Muscle of arm (tissue), 12 donors: Measurements from ENCODE around the gene PPP2R1A. TPM values are rescaled to one million over a fixed set of nuclear protein-coding genes. Genes with fewer than 3 reads are reported as not detected.
"Not testable (repeated sequence)": the region's sequence is repeated elsewhere in the genome, so short reads cannot be mapped to it uniquely, and the experiment has no call there.

Experiments used
- DNase-seq: peaks from one replicate; pipeline ENCODE4 v3.0.0-alpha.2; 2013
- polyA plus RNA-seq, 12 donors: library from polyadenylated mRNA; unstranded; fragments of 120-200 nt; gene quantifications; one replicate each; pipeline ENCODE4 v1.2.1, GENCODE V29; 2013; ENCODE audit not compliant: insufficient read length in 12 of 12

The PPP2R1A gene
- polyA plus RNA-seq, 12 donors: 204 to 328 (median 279) TPM; not detected in 1

- DNase-seq: no peak
Observed at GRCh38 chr19:52196256-52196967, 6.6 kb downstream of the PPP2R1A start.

DNA sequence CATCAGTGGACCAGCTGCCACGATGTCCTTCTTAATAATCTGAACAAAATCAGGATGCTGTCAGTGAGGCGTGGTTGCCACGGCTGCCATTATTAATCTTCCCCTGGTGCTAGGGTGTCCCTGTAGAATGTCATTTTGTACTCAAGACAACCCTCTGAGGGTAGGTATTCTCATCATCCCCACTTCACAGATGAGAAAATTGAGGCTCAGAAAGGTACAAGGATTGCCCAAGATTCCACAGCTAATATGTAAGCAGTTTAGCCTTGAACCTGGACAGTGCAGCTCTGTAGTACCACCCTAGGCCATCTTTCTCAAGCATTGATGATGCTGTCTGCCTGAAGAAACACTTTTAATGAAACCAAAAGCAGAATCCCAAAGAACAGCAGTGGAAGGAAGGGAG, 8.1 kb downstream of the PPP2R1A start:
- no peak for DNase-seq

DNA sequence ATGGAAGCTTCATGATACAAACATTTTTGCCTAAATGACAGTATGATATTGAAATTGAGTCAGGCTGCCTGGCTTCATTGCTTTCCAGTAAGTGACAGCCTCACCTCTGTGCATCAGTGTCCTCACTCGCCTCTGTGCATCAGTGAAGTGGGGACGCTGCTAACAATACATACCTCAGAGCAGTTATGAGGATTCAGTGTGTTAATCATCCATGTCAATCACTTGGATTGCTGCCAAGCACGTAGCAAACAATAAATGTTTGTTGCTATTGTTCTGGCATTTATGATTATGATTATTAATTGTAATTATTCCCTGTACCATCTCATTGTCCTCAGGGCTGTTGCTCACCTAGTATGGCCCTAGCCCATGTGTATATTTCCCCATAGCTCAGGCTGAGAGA, 8.8 kb downstream of the PPP2R1A start:
- DNase-seq: no peak

DNA sequence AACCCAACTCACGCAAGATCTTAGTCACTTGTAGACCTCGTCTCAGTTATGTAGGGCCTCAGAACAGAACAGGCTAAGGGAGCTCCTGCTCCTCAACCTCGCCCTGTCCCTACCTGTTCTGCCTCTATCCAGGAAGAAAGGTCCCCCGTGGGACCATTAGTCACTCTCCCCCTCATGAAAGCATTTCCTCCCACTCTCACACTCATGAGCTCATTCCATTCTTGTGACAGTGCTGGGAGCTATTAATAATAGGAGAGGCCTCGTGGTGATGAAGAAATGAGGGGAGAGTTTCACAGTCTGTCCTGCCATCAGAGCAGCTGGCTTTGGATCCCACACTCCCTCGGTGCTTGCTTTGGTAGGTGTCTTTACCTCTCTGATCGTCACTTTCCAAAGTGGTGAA, 10.2 kb downstream of the PPP2R1A start:
- DNase-seq: no peak

- not testable (repeated sequence) for DNase-seq
Observed at GRCh38 chr19:52200755-52201391, 11.0 kb downstream of the PPP2R1A start.

DNA sequence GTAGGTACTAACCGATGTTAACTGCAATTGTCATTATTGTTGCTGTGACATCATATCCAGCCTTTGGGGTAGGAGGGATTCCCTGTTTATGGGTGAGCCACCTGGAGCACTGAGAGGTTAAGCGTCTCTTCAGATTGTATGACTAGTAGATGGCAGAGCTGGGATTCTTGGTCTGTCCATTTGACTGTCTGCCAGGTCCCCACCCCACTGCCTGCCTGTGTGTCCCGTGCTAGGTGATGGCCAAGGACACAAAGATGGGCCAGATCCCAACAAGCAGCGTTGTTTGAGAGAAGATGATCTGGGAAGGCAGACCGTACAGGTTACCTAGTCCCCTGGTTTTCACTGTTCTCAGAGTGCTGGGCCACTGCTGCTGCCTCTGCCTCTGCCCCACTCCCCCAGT, 16.6 kb downstream of the PPP2R1A start:
- no peak for DNase-seq

DNA sequence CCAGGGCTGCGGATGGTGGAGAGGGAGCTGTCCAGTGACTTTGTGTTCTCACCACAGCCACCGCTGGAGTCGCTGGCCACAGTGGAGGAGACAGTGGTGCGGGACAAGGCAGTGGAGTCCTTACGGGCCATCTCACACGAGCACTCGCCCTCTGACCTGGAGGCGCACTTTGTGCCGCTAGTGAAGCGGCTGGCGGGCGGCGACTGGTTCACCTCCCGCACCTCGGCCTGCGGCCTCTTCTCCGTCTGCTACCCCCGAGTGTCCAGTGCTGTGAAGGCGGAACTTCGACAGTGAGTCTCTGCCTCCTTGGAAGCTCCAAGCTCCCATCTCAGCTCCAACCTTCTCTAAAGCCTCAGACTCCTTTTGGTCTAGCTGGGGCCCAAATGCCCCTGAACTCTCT, 21.4 kb downstream of the PPP2R1A start:
- DNase-seq: no peak

DNA sequence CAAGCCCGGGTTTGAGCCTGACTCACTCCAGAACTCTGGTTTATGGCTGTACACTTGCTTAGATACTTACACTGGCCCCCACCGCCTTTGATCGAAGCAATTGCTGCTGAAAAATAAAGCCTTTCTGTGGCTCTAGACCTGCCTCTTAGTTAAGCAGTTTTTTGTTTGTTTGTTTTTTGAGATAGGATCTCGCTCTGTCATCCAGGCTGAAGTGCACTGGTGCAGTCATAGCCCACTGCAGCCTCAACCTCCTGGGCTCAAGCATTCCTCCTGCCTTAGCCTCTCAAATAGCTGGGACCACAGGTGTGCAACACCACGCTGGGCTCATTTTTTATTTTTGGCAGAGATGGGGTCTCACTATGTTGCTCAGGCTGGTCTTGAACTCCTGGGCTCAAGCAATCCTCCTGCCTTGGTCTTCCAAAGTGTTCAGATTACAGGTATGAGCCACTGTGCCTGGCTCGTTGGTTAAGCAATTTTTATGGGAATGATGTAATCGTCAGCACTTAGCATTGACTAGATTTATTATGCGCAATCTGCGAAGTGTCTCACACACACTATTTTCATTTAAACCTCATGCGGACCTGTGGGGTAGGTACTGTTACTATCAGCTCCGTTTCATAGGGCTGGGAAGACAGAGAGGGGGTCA, 22.2 kb downstream of the PPP2R1A start:
- no peak for DNase-seq

GRCh38 chr19:52212572-52213255, 22.9 kb downstream of the PPP2R1A start:
- DNase-seq: no peak

DNA sequence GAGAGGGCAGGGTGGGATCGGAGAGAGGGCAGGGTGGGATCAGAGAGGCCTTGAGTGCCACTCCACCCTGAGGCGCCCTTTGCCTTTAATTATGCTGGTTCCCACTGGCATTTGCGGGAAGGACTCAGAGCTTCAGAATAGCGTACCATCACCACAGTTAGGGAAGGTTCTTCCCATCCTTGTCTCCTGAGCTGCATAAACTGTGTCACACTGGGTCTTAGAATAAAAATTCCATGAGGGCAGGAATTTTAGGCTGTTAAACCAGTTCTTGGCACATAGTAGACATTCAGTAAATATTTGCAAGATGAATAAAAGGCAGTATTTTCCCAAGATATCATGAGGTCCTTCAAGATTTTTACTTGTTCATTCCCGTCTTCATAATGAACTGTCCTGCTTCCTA, 24.4 kb downstream of the PPP2R1A start:
- DNase-seq: no peak

- DNase-seq: no peak
Observed at GRCh38 chr19:52216401-52216800, 26.5 kb downstream of the PPP2R1A start.

- DNase-seq: no peak
Observed at GRCh38 chr19:52217576-52217975, 27.7 kb downstream of the PPP2R1A start.

DNA sequence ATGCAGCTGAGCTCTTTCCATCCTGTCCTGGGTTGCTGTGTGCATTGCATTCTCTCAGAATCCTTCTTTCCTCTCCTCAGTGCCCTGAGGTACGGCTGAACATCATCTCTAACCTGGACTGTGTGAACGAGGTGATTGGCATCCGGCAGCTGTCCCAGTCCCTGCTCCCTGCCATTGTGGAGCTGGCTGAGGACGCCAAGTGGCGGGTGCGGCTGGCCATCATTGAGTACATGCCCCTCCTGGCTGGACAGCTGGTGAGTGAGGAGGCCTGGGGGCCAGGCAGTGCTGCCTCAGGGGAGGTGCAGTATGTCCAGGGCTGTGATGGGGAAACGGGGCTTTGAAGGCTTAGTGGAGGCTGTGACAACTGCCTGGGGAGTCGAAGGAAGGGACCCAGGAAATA, 29.8 kb downstream of the PPP2R1A start:
- DNase-seq: no peak

- no peak for DNase-seq
Observed at GRCh38 chr19:52221031-52221430, 31.2 kb downstream of the PPP2R1A start.

GRCh38 chr19:52221831-52222375, 32.1 kb downstream of the PPP2R1A start:
- no peak for DNase-seq

- DNase-seq: no peak
Observed at GRCh38 chr19:52224211-52224610, 34.4 kb downstream of the PPP2R1A start.

- no peak for DNase-seq
Observed at GRCh38 chr19:52226652-52227051, 36.8 kb downstream of the PPP2R1A start.

DNA sequence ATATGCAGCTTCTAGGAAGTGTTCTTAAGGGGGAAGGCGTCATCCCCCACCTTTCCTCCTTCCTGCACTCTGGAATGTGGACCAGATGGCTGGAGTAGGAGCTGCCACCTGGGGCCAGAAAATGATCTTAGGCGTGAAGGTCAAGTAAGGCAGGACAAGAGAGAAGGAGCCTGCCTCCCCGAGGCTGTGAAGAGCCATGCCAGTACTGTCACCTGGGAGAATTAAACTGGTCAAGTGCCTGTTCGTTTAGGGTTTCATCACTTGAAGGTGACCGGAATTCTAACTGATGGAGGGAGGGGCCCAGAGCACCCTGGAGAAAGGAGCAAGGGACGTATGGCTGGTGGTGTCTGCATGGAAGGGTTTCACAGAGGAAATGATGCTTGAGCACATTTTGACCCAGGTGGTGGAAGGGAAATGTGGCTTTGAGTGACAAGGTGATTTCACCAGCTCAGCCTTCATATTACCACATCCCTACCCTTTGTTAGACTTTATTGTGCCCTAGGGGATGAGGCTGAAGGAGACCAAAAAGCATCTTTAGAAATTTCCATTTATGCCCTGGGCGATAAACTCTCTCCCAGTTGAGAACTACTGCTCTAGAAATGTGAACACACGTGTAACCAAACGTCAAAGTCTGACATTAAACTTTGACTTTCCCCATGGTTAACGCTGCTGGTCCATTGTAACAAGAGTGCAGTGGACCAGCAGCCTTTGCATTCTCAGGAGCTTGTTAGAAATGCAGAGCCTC, 37.5 kb downstream of the PPP2R1A start:
- no peak for DNase-seq

- no peak for DNase-seq
Observed at GRCh38 chr19:52227980-52228379, 38.1 kb downstream of the PPP2R1A start.

GRCh38 chr19:52229524-52229923, 39.7 kb downstream of the PPP2R1A start:
- DNase-seq: no peak

- no peak for DNase-seq
Observed at GRCh38 chr19:52230685-52231084, 40.8 kb downstream of the PPP2R1A start.
